Measurements from ENCODE around the gene PEX1.

Gene PEX1

GRCh38 chr7:92528188-92528957, at the start of gene PEX1, which contains the start of gene RBM48:
TSS of gene PEX1 (minus strand) at chr7:92528520. CDS start at chr7:92528435, 85 bp downstream.
TSS of gene RBM48 (plus strand) at chr7:92528795. CDS start at chr7:92528814, 19 bp downstream.
- Histone ChIP-seq H3K27ac (ENCODE audit: extremely low read depth, low read depth, low read length) (peak within 1 kb of the TSS; percentile 82), H3K4me3 (ENCODE audit: low read depth, low read length) (peak within 1 kb of the TSS; percentile 72), H3K36me3 (ENCODE audit: control insufficient read depth in 2 of 2, insufficient read depth in 1 of 2, low read length in 2 of 2) (peaks cover 18 to 28% of the 10 kb centered on the region in 2 experiments), H3K9me3 (ENCODE audit: control insufficient read depth, insufficient read depth, low read depth, low read length) (no peaks in the 10 kb centered on the region), H3K4me1 (ENCODE audit: control insufficient read depth, insufficient read depth, low read length) (peaks cover 7% of the 10 kb centered on the region; the same call in 1 of the 2 replicates)
- ChIA-PET POLR2A (interaction anchor here (0.5 to 2.0 kb wide), 19 partner anchors 10 to 704 kb away, joined by 3 to 18 read pairs (median 4); partner anchors contain the start of genes ANKIB1, FAM133B, KRIT1 and VPS50), CTCF (interaction anchor here (0.6 to 1.2 kb wide), 8 partner anchors 11 to 1591 kb away, joined by 3 to 4 read pairs (median 3); no protein-coding TSS in a partner anchor)
- peak; percentile 84; the same call in 1 of the 2 replicates for TF ChIP-seq ZNF777 (tag by site-specific recombination; IDR thresholded peaks at IDR 0.05; ENCODE audit: borderline replicate concordance)
- peak; percentile 76 for TF ChIP-seq ZBTB11 (tag by site-specific recombination; conservative IDR thresholded peaks at IDR 0.05; ENCODE audit: low read depth)
- peak; percentile 91 for TF ChIP-seq ZBTB20 (tag by site-specific recombination; IDR thresholded peaks at IDR 0.05)
- TF ChIP-seq ELK4 (IDR thresholded peaks at IDR 0.05; ENCODE audit: borderline replicate concordance, low read depth, low read length), result no peak
- 0 out of 2 replicates have a peak, but pooled peaks have one; percentile 7 for TF ChIP-seq ZBTB44 (tag by site-specific recombination; IDR thresholded peaks at IDR 0.05)
- no peak for TF ChIP-seq ZNF792 (tag by site-specific recombination; IDR thresholded peaks at IDR 0.05)
- TF ChIP-seq ZNF623 (tag by site-specific recombination; IDR thresholded peaks at IDR 0.05), result no peak
- TF ChIP-seq ZNF433 (tag by site-specific recombination; IDR thresholded peaks at IDR 0.05; ENCODE audit: low read depth), result no peak
- TF ChIP-seq AEBP2 (tag by site-specific recombination; IDR thresholded peaks at IDR 0.05; ENCODE audit: borderline replicate concordance), result no peak
- TF ChIP-seq EGR2 (tag by site-specific recombination; IDR thresholded peaks at IDR 0.05; ENCODE audit: low read depth), result 0 out of 2 replicates have a peak, but pooled peaks have one; percentile 34
- TF ChIP-seq ZFP37 (tag by site-specific recombination; IDR thresholded peaks at IDR 0.05), result 0 out of 2 replicates have a peak, but pooled peaks have one; percentile 38
- TF ChIP-seq WT1 (tag by site-specific recombination; IDR thresholded peaks at IDR 0.05), result peak; percentile 73
- no peak for TF ChIP-seq ZNF48 (tag by site-specific recombination; IDR thresholded peaks at IDR 0.05)
- no peak for TF ChIP-seq ZNF513 (tag by site-specific recombination; IDR thresholded peaks at IDR 0.05)
- no peak for TF ChIP-seq ZNF341 (tag by site-specific recombination; IDR thresholded peaks at IDR 0.05; ENCODE audit: low read depth)
- no peak for TF ChIP-seq ZNF16 (tag by site-specific recombination; IDR thresholded peaks at IDR 0.05; ENCODE audit: low read depth)
- TF ChIP-seq ZNF266 (tag by site-specific recombination; IDR thresholded peaks at IDR 0.05; ENCODE audit: low read depth), result no peak
- no peak for TF ChIP-seq ZNF37A (tag by site-specific recombination; IDR thresholded peaks at IDR 0.05)
- TF ChIP-seq ATF2 (tag by site-specific recombination; IDR thresholded peaks at IDR 0.05; ENCODE audit: low read depth), result no peak
